ENCODE results near the gene SMYD2. TPM values are rescaled to one million over a fixed set of nuclear protein-coding genes. Genes with fewer than 3 reads are reported as not detected.

Gene SMYD2
- total and polyA plus RNA-seq, 2 of the 8 experiments (the other 6 are each of a cell fraction or from before 2014, with no cell fraction given), result 3.0 to 5.2 TPM

- H2BK15ac ChIP-seq (ENCODE audit: low read length), result no peak overlapping the region
- H3K27me3 ChIP-seq (replicated peaks in 1 of 4; ENCODE audit: control insufficient read depth in 3 of 4, extremely low read depth in 1 of 4, insufficient read depth in 3 of 4, low read length in 3 of 4), result no peaks in the 10 kb centered on the region
- FAIRE-seq (no peak), DNase-seq (ENCODE audit: low read depth in 1 of 2, low spot score in 2 of 2) (no peak)
- H3K4me1 ChIP-seq (replicated peaks in 1 of 4; ENCODE audit: control insufficient read depth in 3 of 4, insufficient read depth in 4 of 4, low read length in 3 of 4), result peaks cover 0 to 4% (median 2%) of the 10 kb centered on the region in 4 experiments; a peak in 5 of 7 replicates
- H3K23me2 ChIP-seq (ENCODE audit: low read depth, low read length), result no peaks in the 10 kb centered on the region; the same call in 1 of the 2 replicates
- no peak overlapping the region for H3K4ac ChIP-seq (replicated peaks; ENCODE audit: insufficient read length, low read depth, low read length)
- peaks cover 0 to 17% (median 6%) of the 10 kb centered on the region in 4 experiments; a peak in 3 of 8 replicates for H3K36me3 ChIP-seq (ENCODE audit: control insufficient read depth in 2 of 4, insufficient read depth in 4 of 4, low read length in 3 of 4)
- no peak overlapping the region for H2BK20ac ChIP-seq (ENCODE audit: low read length)
- no peak overlapping the region for H4K5ac ChIP-seq (ENCODE audit: insufficient read length, low read depth, low read length)
- no peak overlapping the region for H3K27ac ChIP-seq (ENCODE audit: low read depth, low read length)
- TF ChIP-seq TEAD4 (IDR thresholded peaks at IDR 0.05; ENCODE audit: low read depth, low read length) (no peak), KDM4A (IDR thresholded peaks at IDR 0.05; ENCODE audit: low read depth, low read length, severe bottlenecking) (no peak), POLR2A (IDR thresholded peaks at IDR 0.05; ENCODE audit: control extremely low read depth in 1 of 2, low read depth in 2 of 2, low read length in 2 of 2) (no peak), TBP (IDR thresholded peaks at IDR 0.05; ENCODE audit: low read depth, low read length) (no peak), HDAC2 (IDR thresholded peaks at IDR 0.05; ENCODE audit: borderline replicate concordance in 1 of 2, low read depth in 2 of 2, low read length in 2 of 2) (no peak), EP300 (IDR thresholded peaks at IDR 0.05; ENCODE audit: borderline replicate concordance in 1 of 2, low read depth in 2 of 2, low read length in 2 of 2) (no peak), HDAC6 (IDR thresholded peaks at IDR 0.05; ENCODE audit: low read depth, low read length) (no peak), BACH1 (IDR thresholded peaks at IDR 0.05; ENCODE audit: low read length) (no peak), SIN3A (conservative IDR thresholded peaks at IDR 0.05 in 1 of 2, IDR thresholded peaks at IDR 0.05 in 1 of 2; ENCODE audit: low read depth in 1 of 2, low read length in 2 of 2) (no peak), POLR2AphosphoS5 (IDR thresholded peaks at IDR 0.05; ENCODE audit: low read depth, low read length) (no peak), RFX5 (IDR thresholded peaks at IDR 0.05; ENCODE audit: borderline replicate concordance, low read depth, low read length) (no peak), SIRT6 (IDR thresholded peaks at IDR 0.05; ENCODE audit: low read length) (no peak), TAF1 (IDR thresholded peaks at IDR 0.05; ENCODE audit: low read depth, low read length) (no peak)
- H3K14ac ChIP-seq (ENCODE audit: insufficient read length), result no peak overlapping the region
- ChIA-PET CTCF (ENCODE audit: partially characterized antibody) (interaction anchor here (0.6 to 16.8 kb wide), 5 partner anchors 13 to 245 kb away, joined by 3 to 445 read pairs (median 4); no protein-coding TSS in a partner anchor), POLR2A (ENCODE audit: partially characterized antibody) (interaction anchor here (1.1 to 1.5 kb wide), 3 partner anchors 9 to 106 kb away, joined by 3 to 5 read pairs (median 3); no protein-coding TSS in a partner anchor)
- no peak overlapping the region for H3K23ac ChIP-seq (ENCODE audit: insufficient read length)
- no peaks in the 10 kb centered on the region for H4K20me1 ChIP-seq (replicated peaks in 1 of 2; ENCODE audit: control insufficient read depth in 1 of 2, insufficient read depth in 2 of 2, low read length in 2 of 2)
- H3K4me2 ChIP-seq (ENCODE audit: insufficient read depth in 1 of 2, low read depth in 2 of 2, low read length in 2 of 2), result no peak overlapping the region
- H3K56ac ChIP-seq (replicated peaks; ENCODE audit: insufficient read length, low read depth, low read length), result no peak overlapping the region
- no peak overlapping the region for H2AFZ ChIP-seq (ENCODE audit: low read length)
- no peak overlapping the region for H2BK5ac ChIP-seq (ENCODE audit: low read depth, low read length)
- H3K4me3 ChIP-seq (ENCODE audit: extremely low read depth in 1 of 4, insufficient read depth in 2 of 4, low read depth in 3 of 4, low read length in 4 of 4), result no peak overlapping the region
- no peak overlapping the region for H3K18ac ChIP-seq (ENCODE audit: extremely low read depth, low read length)
- peaks cover 2 to 3% of the 10 kb centered on the region in 2 experiments; a peak in 2 of 4 replicates for H3K9me3 ChIP-seq (ENCODE audit: insufficient read depth in 2 of 2, low read depth in 1 of 2, low read length in 1 of 2)
- H3K79me1 ChIP-seq (ENCODE audit: low read depth, low read length), result no peaks in the 10 kb centered on the region
- H4K91ac ChIP-seq (replicated peaks; ENCODE audit: insufficient read length, low read length), result no peak overlapping the region
- H3K79me2 ChIP-seq (ENCODE audit: control insufficient read depth in 1 of 2, insufficient read depth in 2 of 2, low read length in 2 of 2), result no peaks in the 10 kb centered on the region
- no peak overlapping the region for H3K9ac ChIP-seq (replicated peaks in 1 of 4; ENCODE audit: extremely low read depth in 1 of 4, low read depth in 3 of 4, low read length in 3 of 4)
- H4K8ac ChIP-seq (ENCODE audit: extremely low read depth, insufficient read depth, low read length), result no peak overlapping the region
- H2BK120ac ChIP-seq (replicated peaks; ENCODE audit: low read depth, low read length), result no peak overlapping the region
- H2BK12ac ChIP-seq (ENCODE audit: low read depth, low read length), result no peak overlapping the region
- H2AK5ac ChIP-seq (ENCODE audit: low read depth, low read length), result no peak overlapping the region
These were observed 61.6 kb downstream of the SMYD2 start for GRCh38 chr1:214342525-214342924.

All from H1 (cell line).